NCI-H446 (cell line): Measurements from ENCODE around the gene NR1H4.
"Not testable (repeated sequence)": the region's sequence is repeated elsewhere in the genome, so short reads cannot be mapped to it uniquely, and the experiment has no call there.

ENCODE experiments used
- DNase-seq, 2 experiments: peaks; one replicate each; lab custom pipeline; 2025; lab: John Stamatoyannopoulos, UW

NR1H4 gene

DNA sequence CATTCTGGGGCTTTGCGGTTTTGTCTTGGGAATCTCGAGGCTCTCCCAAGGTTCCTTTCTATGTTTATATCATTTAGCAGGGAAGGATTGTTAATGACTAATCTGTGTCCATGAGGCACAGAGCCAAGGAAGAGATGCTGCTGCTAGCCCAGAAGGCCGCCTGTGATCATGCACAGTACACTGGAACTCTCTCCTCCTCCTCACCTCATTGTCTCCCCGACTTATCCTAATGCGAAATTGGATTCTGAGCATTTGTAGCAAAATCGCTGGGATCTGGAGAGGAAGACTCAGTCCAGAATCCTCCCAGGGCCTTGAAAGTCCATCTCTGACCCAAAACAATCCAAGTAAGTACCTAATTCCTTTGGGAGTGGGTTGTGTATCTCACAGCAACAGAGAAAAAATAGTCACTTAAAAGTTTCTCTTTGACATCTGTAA lies at the start of gene NR1H4:
Gene NR1H4 (plus strand): TSS at position 151 of the 435 bp plus-strand sequence. CDS start 19,458 bp downstream, outside the sequence.
- DNase-seq = no peak

DNA sequence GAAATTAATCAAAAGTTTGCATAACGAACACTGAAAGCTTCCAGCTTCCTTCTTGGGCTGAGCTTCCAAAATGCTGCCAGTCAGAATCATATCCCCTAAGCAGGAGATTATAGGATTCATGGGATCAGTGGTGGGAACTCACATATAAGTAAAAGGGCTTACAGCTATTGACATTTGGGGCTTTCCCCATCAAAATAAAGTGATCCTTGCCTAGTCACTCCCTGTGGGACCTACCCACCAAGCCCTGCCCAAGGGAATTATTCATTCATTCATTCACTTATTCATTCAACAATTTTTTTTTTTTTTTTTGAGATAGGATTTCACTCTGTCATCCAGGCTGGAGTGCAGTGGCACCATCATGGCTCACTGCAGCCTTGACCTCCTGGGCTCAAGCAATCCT lies 47.5 kb upstream of the NR1H4 start:
- no peak for DNase-seq

GRCh38 chr12:100427078-100427477 lies 46.6 kb upstream of the NR1H4 start:
- no peak for DNase-seq

DNA sequence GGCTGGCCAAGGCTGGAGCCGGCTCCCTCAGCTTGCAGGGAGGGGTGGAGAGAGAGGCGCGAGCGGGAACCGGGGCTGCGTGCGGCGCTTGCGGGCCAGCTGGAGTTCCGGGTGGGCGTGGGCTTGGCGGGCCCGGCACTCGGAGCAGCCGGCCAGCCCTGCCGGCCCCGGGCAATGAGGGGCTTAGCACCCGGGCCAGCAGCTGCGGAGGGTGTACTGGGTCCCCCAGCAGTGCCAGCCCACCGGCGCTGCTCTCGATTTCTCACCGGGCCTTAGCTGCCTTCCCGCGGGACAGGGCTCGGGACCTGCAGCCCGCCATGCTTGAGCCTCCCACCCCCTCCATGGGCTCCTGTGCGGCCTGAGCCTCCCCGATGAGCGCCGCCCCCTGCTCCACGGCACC lies 43.4 kb upstream of the NR1H4 start:
- not testable (repeated sequence) for DNase-seq

DNA sequence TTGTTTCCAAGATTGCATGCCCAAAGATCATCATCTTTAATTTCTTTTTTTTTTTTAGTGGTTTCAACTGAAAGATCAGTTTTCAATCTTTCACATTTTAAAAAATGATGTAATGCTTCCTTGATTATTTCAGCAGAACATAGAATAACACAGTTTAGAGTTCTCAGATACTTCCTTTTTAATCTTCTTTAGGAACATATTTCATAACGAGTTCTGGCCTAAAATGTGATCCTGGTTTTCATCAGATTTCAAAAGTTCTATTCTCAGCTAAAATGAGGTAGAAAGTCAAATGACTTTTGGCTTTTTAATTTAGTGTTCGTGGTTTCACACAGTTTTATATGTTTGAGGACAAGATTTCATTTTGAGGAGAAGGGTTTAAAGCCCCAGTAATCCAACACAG lies 40.0 kb upstream of the NR1H4 start:
- DNase-seq = no peak

- DNase-seq = no peak
Measured at GRCh38 chr12:100434177-100434576, 39.5 kb upstream of the NR1H4 start.

DNA sequence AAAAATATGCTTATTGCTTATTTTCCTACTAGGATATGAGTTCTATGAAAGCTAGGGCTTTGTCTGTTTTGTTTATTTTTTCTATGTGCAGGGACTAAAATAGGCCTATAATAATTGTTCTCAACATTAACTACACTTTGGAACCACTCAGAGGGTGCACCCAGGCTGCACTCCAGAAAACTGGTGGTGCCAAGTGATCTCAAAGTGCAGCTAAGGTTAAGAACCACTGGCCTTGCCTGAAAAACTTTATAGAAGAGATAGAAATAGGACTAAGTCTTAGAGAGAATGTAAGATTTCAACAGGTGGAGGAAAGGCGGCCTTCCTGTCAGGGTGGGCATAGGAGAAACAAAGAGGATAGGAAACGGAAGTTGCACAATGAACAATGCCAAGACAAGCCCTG lies 37.7 kb upstream of the NR1H4 start:
- no peak for DNase-seq

DNA sequence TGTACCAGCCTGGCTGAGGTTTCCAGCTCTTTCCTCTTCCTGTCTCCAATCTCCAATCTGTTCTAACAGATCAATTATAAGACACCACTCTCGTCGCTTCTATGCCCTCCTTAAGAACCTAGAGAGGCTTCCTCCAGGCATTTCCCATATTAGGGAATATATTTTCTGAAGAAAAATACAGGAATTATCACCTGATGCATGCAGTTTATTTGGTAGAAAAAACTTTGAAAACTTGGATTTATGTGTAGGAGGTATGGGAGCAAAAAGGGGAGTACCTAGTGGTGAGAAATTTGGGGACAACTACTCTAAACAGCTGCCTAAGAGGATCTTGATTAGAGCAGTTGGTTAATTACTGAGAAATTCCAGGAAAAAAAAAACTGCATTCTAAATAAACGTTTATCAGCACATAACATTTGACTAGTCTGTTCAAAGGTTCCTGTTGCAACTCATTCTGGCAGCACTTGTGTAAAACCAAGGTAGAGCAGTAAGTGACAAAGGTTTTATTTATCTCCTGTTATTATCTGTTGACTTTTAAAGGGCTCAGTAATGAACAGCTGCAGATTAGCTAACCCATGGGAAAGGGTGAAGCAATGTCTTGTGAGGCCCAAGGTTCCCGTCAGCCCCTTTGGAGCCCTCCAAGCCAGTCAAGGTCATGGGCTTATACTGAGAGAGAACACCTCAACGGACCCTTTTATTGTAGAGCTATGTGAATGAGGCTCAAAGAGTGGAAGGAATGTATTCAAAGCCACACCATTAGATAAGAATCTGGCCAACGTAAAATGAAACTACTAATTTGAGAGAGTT lies 36.4 kb upstream of the NR1H4 start:
- no peak for DNase-seq

DNA sequence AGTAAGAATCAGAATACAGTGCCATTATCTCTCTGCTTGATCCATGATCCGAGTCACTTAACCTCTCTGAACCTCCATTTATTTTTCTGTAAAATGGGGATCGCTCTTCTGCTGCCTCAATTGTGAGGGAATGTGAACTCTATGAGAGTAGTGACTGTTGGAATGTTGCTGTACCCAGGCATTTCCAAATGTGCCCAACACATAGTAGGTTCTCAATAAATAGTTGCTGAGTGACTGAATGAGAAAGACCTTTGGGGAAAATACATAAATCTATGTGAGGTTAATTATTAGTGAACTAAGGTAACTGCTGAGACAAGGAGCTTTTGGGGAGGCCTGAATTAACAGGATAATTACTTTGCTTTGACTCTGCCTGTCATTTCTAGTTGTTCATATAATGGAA lies 33.9 kb upstream of the NR1H4 start:
- DNase-seq = no peak

DNA sequence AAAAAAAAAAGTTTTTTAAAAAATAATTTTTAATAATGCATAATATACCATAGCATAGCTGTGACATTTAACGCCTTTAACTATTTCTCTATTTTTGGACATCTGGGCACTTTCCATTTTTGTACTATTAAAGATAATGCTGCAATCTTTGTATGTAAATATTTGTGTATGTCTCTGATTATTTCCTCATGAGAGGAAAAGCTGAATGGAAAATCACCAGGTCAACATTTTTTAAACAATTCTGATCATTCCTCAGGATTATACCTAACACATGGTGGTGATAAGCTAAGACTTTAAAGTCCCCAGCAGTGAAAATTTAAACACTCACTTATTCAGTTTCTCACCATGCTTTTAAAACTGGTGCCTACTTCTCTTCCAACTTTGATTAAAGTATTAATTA lies 31.3 kb upstream of the NR1H4 start:
- DNase-seq = no peak

- no peak for DNase-seq
Measured at GRCh38 chr12:100443434-100443833, 30.2 kb upstream of the NR1H4 start.

DNA sequence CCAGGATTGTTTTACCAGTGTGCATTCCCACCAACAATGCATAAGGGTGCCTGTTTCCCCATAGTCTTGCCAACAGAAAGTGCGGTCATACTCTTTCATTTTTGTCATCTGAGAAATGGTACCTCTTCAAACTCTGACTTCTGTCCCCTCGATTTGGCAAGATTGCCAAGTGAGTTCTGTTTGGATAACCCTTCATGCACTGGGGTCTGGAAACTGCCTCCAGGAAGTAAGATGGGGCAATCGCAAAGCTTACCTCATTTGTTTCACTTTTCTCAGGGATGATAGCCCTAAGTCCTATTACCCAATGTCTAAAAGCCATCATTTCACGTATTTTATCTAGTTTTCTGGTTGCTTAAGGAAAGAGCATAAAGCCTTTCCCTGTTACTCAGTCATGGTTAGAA lies 28.6 kb upstream of the NR1H4 start:
- no peak for DNase-seq

GRCh38 chr12:100447381-100447780 lies 26.3 kb upstream of the NR1H4 start:
- DNase-seq = peak in 1 of 2 experiments; percentile 62

DNA sequence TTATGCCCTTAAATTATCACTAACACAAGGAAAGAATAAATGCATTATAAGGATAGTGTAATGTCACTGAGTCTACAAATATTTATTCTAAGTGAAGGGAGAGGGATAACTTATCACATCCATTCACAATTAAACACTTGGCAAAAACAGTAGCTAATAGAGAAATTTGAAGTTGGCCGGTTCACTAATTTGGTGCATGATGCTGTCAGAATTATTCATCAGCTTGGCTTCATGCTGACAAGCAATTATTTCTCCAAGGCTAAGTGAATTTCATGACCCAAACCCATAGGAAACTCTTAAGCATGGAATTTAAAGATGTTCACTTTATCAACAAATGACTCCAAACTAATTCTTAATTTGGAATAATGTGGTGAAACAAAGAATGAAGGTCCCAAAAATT lies 25.0 kb upstream of the NR1H4 start:
- peak; percentile 34 to 55 for DNase-seq

DNA sequence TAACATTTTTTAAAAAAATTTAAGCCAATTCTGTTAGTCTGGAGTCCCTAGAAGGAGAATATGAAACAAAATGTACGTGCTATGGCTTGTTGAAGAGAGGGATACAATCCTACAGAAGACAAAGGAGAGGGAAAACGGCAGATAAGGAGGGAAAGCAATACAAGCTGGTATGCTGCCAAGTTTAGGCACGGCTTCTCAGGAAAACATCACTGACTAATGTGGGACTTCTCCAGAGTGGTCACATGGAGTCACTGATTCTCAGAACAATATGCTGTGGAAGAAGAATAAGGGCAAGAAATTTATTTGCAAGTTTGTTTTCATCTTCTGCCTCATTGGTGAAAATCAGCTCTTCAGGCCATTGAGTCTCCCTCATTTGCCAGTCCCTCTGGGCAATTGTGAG lies 22.9 kb upstream of the NR1H4 start:
- peak in 1 of 2 experiments; percentile 30 for DNase-seq

DNA sequence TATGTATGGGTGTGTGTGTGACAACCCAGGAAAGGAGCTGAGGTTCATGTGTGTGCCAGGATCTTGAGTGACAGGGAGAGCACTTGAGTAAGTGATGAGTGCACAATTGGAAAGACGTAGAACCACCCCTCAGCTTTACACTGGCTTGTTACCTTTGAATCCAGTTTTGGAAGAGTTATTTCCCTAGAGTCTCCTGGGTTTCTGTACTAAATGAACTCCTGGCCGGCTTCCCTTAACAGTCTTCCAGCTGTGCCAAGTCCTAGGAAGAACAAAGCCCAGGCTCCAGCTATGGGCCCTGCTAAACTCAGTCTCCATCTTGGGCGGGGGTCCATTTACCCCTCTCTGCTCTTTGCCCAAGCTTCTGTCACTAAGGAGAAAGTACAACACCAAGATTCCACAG lies 19.7 kb upstream of the NR1H4 start:
- DNase-seq = peak; percentile 66 to 86

GRCh38 chr12:100455896-100456295 lies 17.8 kb upstream of the NR1H4 start:
- DNase-seq = no peak

DNA sequence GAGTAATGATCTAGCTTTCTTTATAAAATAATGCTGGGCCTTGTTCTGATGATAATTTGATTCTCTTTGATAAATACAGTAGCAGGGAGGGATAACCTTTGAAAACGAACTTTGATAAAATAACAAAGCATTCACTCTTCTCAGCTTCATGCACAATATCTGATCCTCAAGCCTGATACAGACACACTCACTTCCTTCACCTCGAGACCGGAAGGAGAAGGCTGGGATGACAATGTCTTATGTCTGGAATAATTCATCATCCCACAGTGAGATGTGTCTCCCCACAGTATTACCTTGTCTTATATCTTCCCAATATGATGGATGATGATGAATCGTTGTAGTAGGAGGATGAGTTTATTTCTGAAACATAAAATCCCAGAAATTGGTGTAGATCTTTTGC lies 15.5 kb upstream of the NR1H4 start:
- no peak for DNase-seq

GRCh38 chr12:100460702-100461101 lies 13.0 kb upstream of the NR1H4 start:
- DNase-seq = peak in 1 of 2 experiments; percentile 15

GRCh38 chr12:100461330-100461973 lies 12.2 kb upstream of the NR1H4 start:
- DNase-seq = no peak

GRCh38 chr12:100463661-100464060 lies 10.0 kb upstream of the NR1H4 start:
- DNase-seq = no peak

DNA sequence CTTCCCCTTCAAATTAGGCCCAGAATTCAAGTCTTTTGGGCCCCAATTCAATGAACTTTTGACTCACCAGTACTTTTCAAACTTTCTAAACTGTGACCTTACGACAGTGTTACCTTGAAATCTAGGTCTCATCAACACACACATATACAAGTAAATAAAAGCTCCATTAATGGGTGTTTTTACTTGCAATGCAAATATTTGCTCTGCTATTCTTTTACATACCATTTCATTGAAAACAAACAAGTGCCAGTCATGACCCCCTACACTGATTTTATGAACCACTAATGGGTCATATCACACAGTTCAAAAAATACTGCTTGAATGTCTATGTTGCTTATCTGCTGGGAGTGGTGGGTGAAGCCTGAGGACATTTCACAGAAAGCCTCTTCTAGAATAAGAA lies 9.1 kb upstream of the NR1H4 start:
- no peak for DNase-seq

DNA sequence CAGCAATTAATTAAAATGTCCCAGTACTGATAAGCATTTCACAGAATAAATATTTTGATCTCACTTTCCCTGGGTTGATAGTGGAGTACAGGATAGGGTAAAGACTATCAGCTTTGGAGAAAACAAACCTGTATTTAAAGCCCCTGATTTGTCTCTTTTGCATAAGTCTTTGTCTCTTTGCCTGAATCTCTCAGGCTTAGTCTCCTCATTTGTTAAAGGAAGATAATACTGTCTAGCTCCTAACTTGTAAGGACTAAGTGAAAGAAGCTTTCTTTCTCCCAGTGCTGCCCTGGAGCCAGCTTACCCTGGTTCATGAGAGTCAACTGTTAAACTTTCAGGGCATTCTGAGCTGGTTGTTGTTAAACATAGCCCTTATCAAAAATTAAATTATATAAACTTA lies 5.5 kb upstream of the NR1H4 start:
- DNase-seq = no peak

GRCh38 chr12:100472325-100472724 lies 1.3 kb upstream of the NR1H4 start:
- DNase-seq = no peak
